NOMO-1 (cell line): Measurements from ENCODE around the gene CARS1.

ENCODE experiments used
- DNase-seq, 2 experiments: peaks; one replicate each; lab custom pipeline; 2025; ENCODE audit not compliant: unreplicated experiment in 2 of 2; lab: John Stamatoyannopoulos, UW

Gene CARS1

GRCh38 chr11:3010521-3011275, 46.5 kb downstream of the CARS1 start:
- DNase-seq = no peak

GRCh38 chr11:3010004-3010403, 47.2 kb downstream of the CARS1 start:
- no peak for DNase-seq

GRCh38 chr11:3009481-3009880, 47.7 kb downstream of the CARS1 start:
- DNase-seq = no peak

GRCh38 chr11:3008746-3009336, 48.4 kb downstream of the CARS1 start:
- DNase-seq = no peak

GRCh38 chr11:3007404-3008010, 49.7 kb downstream of the CARS1 start:
- no peak for DNase-seq

GRCh38 chr11:3006505-3007260, 50.5 kb downstream of the CARS1 start:
- DNase-seq = no peak

- no peak for DNase-seq
These were observed 52.7 kb downstream of the CARS1 start for GRCh38 chr11:3004481-3004880.

- DNase-seq = no peak
These were observed 53.6 kb downstream of the CARS1 start for GRCh38 chr11:3003396-3004231.

- no peak for DNase-seq
These were observed 54.4 kb downstream of the CARS1 start for GRCh38 chr11:3002871-3003270.

- peak in 1 of 2 experiments; percentile 13 for DNase-seq
These were observed 54.8 kb downstream of the CARS1 start for GRCh38 chr11:3002351-3002861.

GRCh38 chr11:3001496-3001895, 55.7 kb downstream of the CARS1 start:
- DNase-seq = no peak

GRCh38 chr11:3000032-3000961, 56.9 kb downstream of the CARS1 start:
- no peak for DNase-seq

- no peak for DNase-seq
These were observed 57.7 kb downstream of the CARS1 start for GRCh38 chr11:2999464-2999998.

- no peak for DNase-seq
These were observed 59.0 kb downstream of the CARS1 start for GRCh38 chr11:2998073-2998850.

- no peak for DNase-seq
These were observed 59.8 kb downstream of the CARS1 start for GRCh38 chr11:2997406-2997805.

- no peak for DNase-seq
These were observed 60.2 kb downstream of the CARS1 start for GRCh38 chr11:2996976-2997375.

- DNase-seq = no peak
These were observed 61.2 kb downstream of the CARS1 start for GRCh38 chr11:2995893-2996554.
